ENCODE results near the gene CD7.

CD7 gene

GRCh38 chr17:82318772-82319606, 1.6 kb upstream of the CD7 start:
- Histone ChIP-seq H3K9me3 (ENCODE audit: control insufficient read depth, low read length) (no peaks in the 10 kb centered on the region), H3K27ac (ENCODE audit: low read depth, low read length, severe bottlenecking) (no peak overlapping the region), H3K4me3 (ENCODE audit: extremely low read depth, insufficient read depth, low read length, poor library complexity, severe bottlenecking) (no peak overlapping the region), H3K36me3 (ENCODE audit: control insufficient read depth, insufficient read depth, low read length) (no peaks in the 10 kb centered on the region), H3K4me1 (ENCODE audit: control insufficient read depth, insufficient read depth, low read length, poor library complexity, severe bottlenecking) (peaks cover 3% of the 10 kb centered on the region)
- WGBS, 2 experiments (ENCODE audit: insufficient coverage in 2 of 2): 97% methylated on average over 71 to 76 of the region's 76 CpGs

GRCh38 chr17:82318169-82318498, 726 bp upstream of the CD7 start:
- no peak overlapping the region for H3K4me3 ChIP-seq (ENCODE audit: extremely low read depth, insufficient read depth, low read length, poor library complexity, severe bottlenecking)
- WGBS, 2 experiments (ENCODE audit: insufficient coverage in 2 of 2): 96 to 97% methylated on average over 20 of the region's 20 CpGs
- no peaks in the 10 kb centered on the region for H3K9me3 ChIP-seq (ENCODE audit: control insufficient read depth, low read length)
- no peaks in the 10 kb centered on the region for H3K36me3 ChIP-seq (ENCODE audit: control insufficient read depth, insufficient read depth, low read length)
- H3K27ac ChIP-seq (ENCODE audit: low read depth, low read length, severe bottlenecking): no peak overlapping the region
- H3K4me1 ChIP-seq (ENCODE audit: control insufficient read depth, insufficient read depth, low read length, poor library complexity, severe bottlenecking): peaks cover 3% of the 10 kb centered on the region

- Histone ChIP-seq H3K4me3 (ENCODE audit: extremely low read depth, insufficient read depth, low read length, poor library complexity, severe bottlenecking) (no peak overlapping the region), H3K36me3 (ENCODE audit: control insufficient read depth, insufficient read depth, low read length) (no peaks in the 10 kb centered on the region), H3K27ac (ENCODE audit: low read depth, low read length, severe bottlenecking) (no peak overlapping the region), H3K9me3 (ENCODE audit: control insufficient read depth, low read length) (no peaks in the 10 kb centered on the region), H3K4me1 (ENCODE audit: control insufficient read depth, insufficient read depth, low read length, poor library complexity, severe bottlenecking) (peaks cover 3% of the 10 kb centered on the region)
- 86 to 88% methylated on average over 25 to 27 of the region's 29 CpGs for WGBS, 2 experiments (ENCODE audit: insufficient coverage in 2 of 2)
Observed at GRCh38 chr17:82316651-82317393, 586 bp downstream of the CD7 start.

- 61 to 68% methylated on average over 27 to 35 of the region's 36 CpGs for WGBS, 2 experiments (ENCODE audit: insufficient coverage in 2 of 2)
- no peak overlapping the region for H3K4me3 ChIP-seq (ENCODE audit: extremely low read depth, insufficient read depth, low read length, poor library complexity, severe bottlenecking)
- no peaks in the 10 kb centered on the region for H3K36me3 ChIP-seq (ENCODE audit: control insufficient read depth, insufficient read depth, low read length)
- H3K27ac ChIP-seq (ENCODE audit: low read depth, low read length, severe bottlenecking): no peak overlapping the region
- H3K4me1 ChIP-seq (ENCODE audit: control insufficient read depth, insufficient read depth, low read length, poor library complexity, severe bottlenecking): peaks cover 3% of the 10 kb centered on the region
- no peaks in the 10 kb centered on the region for H3K9me3 ChIP-seq (ENCODE audit: control insufficient read depth, low read length)
Observed at GRCh38 chr17:82315703-82316358, 1.6 kb downstream of the CD7 start.

GRCh38 chr17:82314727-82315605, 2.4 kb downstream of the CD7 start:
- Histone ChIP-seq H3K36me3 (ENCODE audit: control insufficient read depth, insufficient read depth, low read length) (no peaks in the 10 kb centered on the region), H3K27ac (ENCODE audit: low read depth, low read length, severe bottlenecking) (no peak overlapping the region), H3K4me1 (ENCODE audit: control insufficient read depth, insufficient read depth, low read length, poor library complexity, severe bottlenecking) (peaks cover 3% of the 10 kb centered on the region), H3K9me3 (ENCODE audit: control insufficient read depth, low read length) (no peaks in the 10 kb centered on the region), H3K4me3 (ENCODE audit: extremely low read depth, insufficient read depth, low read length, poor library complexity, severe bottlenecking) (no peak overlapping the region)
- WGBS, 2 experiments (ENCODE audit: insufficient coverage in 2 of 2): 88 to 91% methylated on average over 27 of the region's 32 CpGs

GRCh38 chr17:82314012-82314726, 3.2 kb downstream of the CD7 start:
- peaks cover 3% of the 10 kb centered on the region for H3K4me1 ChIP-seq (ENCODE audit: control insufficient read depth, insufficient read depth, low read length, poor library complexity, severe bottlenecking)
- WGBS, 2 experiments (ENCODE audit: insufficient coverage in 2 of 2): 88 to 90% methylated on average over 20 to 27 of the region's 27 CpGs
- no peaks in the 10 kb centered on the region for H3K36me3 ChIP-seq (ENCODE audit: control insufficient read depth, insufficient read depth, low read length)
- no peak overlapping the region for H3K4me3 ChIP-seq (ENCODE audit: extremely low read depth, insufficient read depth, low read length, poor library complexity, severe bottlenecking)
- no peaks in the 10 kb centered on the region for H3K9me3 ChIP-seq (ENCODE audit: control insufficient read depth, low read length)
- no peak overlapping the region for H3K27ac ChIP-seq (ENCODE audit: low read depth, low read length, severe bottlenecking)

- no peaks in the 10 kb centered on the region for H3K9me3 ChIP-seq (ENCODE audit: control insufficient read depth, low read length)
- peaks cover 3% of the 10 kb centered on the region for H3K4me1 ChIP-seq (ENCODE audit: control insufficient read depth, insufficient read depth, low read length, poor library complexity, severe bottlenecking)
- WGBS, 2 experiments (ENCODE audit: insufficient coverage in 2 of 2): 86 to 94% methylated on average over 20 to 21 of the region's 28 CpGs
- H3K27ac ChIP-seq (ENCODE audit: low read depth, low read length, severe bottlenecking): no peak overlapping the region
- no peaks in the 10 kb centered on the region for H3K36me3 ChIP-seq (ENCODE audit: control insufficient read depth, insufficient read depth, low read length)
- no peak overlapping the region for H3K4me3 ChIP-seq (ENCODE audit: extremely low read depth, insufficient read depth, low read length, poor library complexity, severe bottlenecking)
Observed at GRCh38 chr17:82313195-82314011, 4.0 kb downstream of the CD7 start.

GRCh38 chr17:82311971-82312370, 5.4 kb downstream of the CD7 start:
- Histone ChIP-seq H3K4me1 (ENCODE audit: control insufficient read depth, insufficient read depth, low read length, poor library complexity, severe bottlenecking) (no peaks in the 10 kb centered on the region), H3K36me3 (ENCODE audit: control insufficient read depth, insufficient read depth, low read length) (no peaks in the 10 kb centered on the region), H3K4me3 (ENCODE audit: extremely low read depth, insufficient read depth, low read length, poor library complexity, severe bottlenecking) (no peak overlapping the region), H3K9me3 (ENCODE audit: control insufficient read depth, low read length) (no peaks in the 10 kb centered on the region), H3K27ac (ENCODE audit: low read depth, low read length, severe bottlenecking) (no peak overlapping the region)
- 94 to 100% methylated on average over 3 to 10 of the region's 13 CpGs for WGBS, 2 experiments (ENCODE audit: insufficient coverage in 2 of 2)

GRCh38 chr17:82310877-82311276, 6.5 kb downstream of the CD7 start:
- Histone ChIP-seq H3K36me3 (ENCODE audit: control insufficient read depth, insufficient read depth, low read length) (no peaks in the 10 kb centered on the region), H3K9me3 (ENCODE audit: control insufficient read depth, low read length) (no peaks in the 10 kb centered on the region), H3K27ac (ENCODE audit: low read depth, low read length, severe bottlenecking) (no peak overlapping the region), H3K4me3 (ENCODE audit: extremely low read depth, insufficient read depth, low read length, poor library complexity, severe bottlenecking) (no peak overlapping the region), H3K4me1 (ENCODE audit: control insufficient read depth, insufficient read depth, low read length, poor library complexity, severe bottlenecking) (no peaks in the 10 kb centered on the region)
- 89 to 91% methylated on average over 20 to 21 of the region's 21 CpGs for WGBS, 2 experiments (ENCODE audit: insufficient coverage in 2 of 2)
